NCI-H2081 treated with DMSO at 0.1 percent for 48 hours (cell line): Measurements from ENCODE around the gene ABL2.
"Not testable (repeated sequence)": the region's sequence is repeated elsewhere in the genome, so short reads cannot be mapped to it uniquely, and the experiment has no call there.

Experiments used
- DNase-seq: peaks from one replicate; lab custom pipeline; 2025; lab: John Stamatoyannopoulos, UW

The ABL2 gene

DNA sequence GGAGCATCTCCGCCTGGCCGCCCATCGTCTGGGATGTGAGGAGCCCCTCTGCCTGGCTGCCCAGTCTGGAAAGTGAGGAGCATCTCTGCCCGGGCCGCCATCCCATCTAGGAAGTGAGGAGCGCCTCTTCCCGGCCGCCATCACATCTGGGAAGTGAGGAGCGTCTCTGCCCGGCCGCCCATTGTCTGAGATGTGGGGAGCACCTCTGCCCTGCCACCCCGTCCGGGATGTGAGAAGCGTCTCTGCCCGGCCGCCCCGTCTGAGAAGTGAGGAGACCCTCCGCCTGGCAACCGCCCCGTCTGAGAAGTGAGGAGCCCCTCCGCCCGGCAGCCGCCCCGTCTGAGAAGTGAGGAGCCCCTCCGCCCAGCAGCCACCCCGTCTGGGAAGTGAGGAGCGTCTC, 94.3 kb downstream of the ABL2 start:
- not testable (repeated sequence) for DNase-seq

DNA sequence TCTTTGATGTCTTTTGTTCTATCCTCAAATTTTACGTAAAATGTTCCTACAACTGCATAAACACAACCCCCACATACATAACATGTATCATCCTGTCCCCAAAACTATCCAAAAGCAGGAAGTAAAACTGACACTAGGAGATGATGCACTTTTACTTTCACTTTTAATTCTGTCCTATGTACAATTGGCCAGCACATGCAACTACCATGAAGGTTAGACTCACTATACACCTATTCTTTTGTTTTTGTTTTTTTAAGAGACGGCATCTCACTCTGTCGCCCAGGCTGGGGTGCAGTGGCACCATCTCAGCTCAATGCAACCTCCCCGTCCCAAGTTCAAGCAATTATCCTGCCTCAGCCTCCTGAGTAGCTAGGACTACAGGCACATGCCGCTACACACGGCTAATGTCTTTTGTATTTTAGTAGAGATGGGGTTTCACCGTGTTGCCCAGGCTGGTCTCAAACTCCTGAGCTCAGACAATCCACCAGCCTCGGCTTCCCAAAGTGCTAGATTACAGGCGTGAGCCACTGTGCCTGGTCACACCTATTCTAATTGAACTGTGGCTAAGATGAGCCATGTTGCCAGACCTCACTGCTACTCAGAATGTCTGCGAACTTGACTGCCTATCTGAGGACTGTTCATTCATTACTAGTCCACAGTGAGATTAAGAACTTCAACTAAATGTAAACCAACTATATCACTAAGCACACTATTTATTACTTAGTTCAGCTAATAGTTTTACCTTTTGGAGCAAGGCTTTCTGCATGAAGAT, 99.6 kb downstream of the ABL2 start:
- no peak for DNase-seq

DNA sequence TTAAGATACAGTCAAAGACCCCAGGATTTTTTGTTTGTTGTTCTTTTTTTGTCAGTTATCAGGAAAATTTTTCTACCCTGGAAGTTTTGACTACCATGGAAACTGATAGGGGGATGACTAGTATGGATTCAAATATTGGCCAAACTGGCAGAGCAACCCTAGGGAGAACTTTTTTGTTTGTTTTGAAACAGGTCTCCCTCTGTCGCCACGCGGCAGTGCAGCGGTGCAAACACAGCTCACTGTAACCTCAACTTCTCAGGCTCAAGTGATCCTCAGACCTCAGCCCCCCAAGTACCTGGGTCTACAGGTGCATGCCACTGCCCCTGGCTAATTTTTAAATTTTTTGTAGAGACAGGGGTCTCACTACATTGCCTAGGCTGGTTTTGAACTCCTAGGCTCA, 101.0 kb downstream of the ABL2 start:
- DNase-seq = no peak

DNA sequence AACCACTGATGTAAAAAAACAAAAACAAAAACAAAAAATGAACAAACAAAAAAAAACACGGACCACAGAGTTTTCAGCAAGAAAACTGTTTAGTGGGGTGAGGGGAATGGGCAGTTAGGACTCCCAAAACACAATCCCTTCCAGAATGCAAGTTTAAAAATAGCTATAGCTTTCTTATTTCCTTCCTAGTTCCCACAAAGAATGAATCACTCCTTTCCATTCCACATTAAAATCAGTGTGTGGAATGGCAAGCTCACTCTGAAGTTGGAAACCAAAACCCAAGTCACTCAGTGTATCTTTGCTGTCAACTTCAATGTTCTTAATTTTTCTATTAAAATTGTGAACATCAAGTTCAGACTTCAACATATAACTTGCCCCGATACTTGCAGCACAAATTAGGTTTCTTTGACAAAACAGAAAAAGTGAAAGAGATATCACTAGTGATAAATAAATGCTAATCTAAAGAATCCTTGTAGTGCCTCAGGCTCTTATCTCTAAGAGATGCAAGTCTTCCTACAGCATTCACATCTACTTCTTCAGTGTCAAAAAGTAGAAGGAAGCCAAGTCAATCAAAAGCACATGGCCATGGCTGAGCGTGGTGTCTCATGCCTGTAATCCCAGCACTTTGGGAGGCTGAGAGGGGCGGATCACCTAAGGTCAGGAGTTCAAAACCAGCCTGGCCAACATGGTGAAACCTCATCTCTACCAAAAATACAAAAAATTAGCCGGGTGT, 102.1 kb downstream of the ABL2 start:
- no peak for DNase-seq

DNA sequence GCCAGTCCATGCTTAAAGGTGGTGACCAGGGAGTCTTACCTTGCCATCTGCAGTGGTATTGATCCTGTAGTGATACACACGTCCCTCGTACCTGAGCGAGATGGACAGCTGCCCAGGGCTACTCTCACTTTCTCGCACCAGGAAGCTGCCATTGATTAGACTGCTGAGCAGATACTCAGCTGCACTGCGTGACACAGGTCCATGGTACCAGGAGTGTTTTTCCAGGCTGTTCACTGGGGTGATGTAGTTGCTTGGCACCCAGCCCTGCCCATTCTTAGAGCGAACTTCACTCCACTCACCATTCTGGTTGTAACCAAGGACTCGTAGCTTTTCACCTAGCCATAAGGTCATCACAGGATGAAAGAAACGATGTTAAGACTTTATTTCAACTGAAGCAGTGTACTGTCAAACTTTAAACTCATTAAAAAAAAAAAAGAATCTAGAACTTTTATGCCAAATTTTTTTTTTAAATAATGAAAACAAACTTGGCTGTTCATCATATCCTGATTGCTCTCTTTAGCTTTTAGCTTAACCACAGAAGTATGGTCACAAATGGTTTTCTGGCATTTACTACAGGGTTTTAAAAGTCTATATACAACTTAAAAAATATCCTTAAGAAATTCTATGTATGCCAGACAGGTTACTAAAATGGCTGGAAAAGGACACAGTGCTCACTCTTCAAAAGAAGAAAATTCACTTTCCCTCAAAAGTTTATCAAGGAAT, 103.0 kb downstream of the ABL2 start:
- DNase-seq = no peak

DNA sequence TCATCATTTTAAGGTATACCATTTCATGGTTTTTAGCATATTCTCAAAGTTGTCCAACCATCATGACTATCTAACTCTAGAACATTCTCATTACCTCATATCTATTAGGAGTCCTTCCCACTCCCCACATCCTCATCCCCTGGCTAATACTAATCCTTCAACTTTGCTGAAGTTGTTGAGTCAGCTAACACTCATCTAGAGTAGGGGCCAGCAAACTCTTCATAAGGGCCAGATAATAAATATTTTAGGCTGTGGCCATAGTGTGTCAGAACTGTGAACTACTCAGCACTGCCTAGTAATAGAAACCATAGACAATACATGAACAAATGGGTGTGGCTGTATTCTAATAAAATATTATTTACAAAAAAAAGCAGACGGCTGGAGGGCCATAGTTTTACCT, 104.6 kb downstream of the ABL2 start:
- DNase-seq = no peak

DNA sequence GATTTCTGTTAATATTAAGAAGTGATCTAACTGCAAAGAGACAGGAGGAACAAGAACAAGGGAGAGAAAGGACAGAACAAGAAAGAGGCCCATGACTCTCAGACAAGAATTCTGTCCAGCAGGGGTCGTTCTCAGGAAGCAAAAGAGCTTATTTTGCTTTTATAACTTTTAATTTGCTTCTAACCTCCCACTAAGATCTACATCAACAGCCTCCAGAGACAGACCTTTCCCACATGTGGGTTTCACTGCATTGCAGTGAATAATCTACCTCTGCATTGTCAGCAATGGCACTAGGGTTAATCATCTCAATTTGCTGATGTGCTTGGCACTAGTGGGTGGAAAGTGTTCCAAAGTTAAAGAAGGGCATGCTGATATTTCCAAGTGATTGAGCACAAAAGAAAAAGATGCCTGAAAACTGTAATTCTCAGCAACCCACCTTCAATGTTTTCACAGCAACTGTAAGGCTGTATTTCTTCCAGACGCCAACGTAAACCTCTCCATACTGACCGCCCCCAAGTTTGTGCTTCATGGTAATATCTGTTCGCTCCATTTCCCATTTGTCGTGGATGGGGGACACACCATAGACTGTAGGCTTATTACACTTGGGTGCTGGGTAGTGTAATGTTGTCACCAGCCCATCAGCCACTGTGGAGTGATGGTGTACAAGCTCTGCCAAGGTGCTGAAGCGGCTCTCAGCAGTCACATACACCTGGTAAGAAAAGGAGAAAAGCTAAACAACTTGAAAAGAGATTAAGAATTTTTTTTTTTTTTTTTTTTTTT, 108.1 kb downstream of the ABL2 start:
- no peak for DNase-seq

DNA sequence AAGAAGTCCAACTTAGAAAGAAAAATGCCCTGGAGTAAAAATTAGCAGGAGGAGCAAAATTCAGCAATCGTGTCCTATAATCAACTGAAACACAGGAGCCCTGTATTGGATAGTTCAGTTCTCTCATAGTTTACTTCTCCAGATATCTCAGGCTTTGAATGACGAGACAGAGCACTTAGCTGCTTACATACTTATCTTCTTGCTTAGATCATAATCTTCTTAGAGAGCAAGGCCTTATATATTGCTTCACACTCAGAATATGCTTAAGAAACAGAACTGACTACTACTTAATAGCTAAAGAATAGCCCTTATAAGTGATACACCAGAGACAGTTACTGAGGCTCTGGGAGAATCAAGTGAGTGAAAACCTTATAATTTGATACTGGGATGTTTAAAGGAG, 108.7 kb downstream of the ABL2 start:
- DNase-seq = no peak

DNA sequence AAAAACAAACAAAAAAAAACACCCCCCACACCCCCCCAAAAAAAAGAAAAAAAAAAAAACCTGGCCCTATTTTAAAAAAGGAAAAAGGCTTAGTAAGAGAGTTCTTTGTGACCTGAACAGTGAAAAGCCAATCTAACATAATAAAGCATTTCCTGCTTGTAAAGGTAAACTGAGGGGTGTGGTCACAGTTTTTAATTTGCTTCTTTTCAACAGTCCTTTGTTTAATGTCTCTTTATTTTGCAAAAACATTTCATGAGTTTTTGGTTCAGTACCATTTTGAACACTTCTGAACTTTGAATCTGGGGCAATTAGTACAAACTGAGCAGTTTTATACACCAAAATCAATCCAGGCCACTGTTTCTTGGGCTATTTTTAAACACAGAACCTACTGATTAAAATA, 110.0 kb downstream of the ABL2 start:
- DNase-seq = no peak

DNA sequence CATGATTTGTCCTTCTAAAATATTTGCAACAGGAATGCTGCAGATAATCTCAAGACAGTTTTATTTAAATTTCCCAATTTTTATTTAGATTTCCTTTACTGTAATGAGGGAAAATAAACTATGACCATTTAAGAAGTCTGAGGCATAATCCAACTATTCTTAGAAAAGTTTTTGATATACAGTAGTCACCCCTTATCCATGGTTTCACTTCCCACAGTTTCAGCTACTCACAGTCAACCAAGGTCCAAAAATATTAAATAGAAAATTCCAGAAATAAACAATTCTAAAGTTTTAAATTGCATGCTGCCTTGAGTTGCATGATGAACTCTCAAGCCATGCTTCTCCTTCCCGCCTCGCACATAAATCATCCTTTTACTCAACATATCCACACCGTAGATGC, 114.3 kb downstream of the ABL2 start:
- no peak for DNase-seq

DNA sequence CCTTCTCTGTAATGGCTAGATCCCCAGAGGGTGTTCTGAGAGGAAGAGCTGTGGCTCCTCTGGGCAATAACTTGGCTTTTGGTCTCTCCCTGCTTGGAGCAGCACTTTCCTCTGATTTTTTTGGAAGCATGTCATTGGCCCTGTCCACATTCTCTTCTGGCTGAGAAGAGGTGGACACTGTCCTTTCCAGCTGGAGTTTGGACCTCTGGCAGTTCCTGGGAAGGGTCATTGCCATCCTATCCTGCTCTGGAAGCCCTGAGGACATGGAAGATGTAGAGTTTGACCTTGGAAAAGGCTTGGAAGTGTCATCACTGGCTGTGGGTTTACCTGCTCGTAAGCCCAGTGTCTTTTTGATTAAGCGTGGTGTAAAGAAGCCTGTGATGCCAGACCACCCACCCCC, 120.8 kb downstream of the ABL2 start:
- DNase-seq = no peak

DNA sequence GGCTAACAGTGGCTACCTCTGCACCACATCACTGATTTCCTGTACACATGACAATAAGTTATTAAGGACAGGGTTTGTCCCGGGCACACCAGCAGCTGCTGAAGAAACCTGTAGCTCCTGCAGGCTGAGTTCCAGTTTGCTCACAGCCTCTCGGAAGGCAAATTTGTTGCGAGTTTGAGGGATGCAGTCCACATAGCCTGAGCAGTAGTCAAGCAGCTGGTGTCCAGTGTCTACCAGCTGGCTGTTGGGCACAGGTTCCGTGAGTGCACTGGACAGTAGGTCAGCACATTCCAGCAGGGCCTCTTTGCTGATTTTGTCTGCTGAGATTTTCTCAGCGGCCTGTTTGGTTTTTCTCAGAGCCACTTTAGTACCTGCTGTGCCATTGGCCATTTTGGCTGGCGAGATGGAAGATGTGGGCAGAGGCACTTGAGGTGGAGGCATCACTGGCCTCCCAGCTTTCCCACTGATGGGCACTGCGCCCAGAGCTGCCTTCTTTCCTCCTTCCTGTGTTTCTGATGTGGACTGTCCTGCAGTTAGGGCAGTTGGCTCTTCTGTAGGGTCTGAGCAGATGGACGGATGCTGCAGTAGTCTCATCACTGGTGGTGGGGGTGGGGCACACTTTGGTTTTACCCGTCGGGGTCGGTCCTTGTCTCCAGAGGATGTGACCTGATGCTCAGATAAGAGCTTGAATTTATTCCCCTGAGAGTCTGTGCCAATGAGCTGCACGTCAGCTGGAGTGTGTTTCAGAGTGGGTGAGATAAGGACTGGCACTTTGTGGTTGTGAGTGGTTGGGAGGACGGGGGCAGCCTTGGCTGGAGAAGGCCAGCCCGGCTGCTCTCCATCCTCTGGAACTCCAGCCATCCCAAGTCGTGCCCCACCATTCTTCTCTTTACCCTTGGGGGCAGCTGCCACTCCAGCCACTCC, 121.5 kb downstream of the ABL2 start:
- DNase-seq = no peak

DNA sequence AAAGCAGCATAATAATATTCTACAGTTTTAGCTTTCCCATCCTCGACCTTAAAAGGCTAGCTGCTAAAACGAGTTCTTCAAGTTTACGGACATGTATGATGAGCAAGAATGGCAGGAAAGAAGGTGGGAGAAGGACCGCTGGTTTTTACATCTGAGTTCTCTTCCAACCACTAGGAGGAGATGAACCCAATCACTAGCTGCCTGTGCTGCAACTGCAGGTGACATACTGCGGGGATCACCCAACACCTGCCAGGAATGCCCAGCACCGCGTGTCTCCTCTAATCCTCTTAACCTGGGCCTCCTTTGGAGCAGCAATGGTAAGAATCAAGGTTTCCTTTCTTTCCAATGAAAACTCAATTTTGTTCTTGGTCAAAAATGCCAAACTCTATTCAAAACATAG, 124.1 kb downstream of the ABL2 start:
- DNase-seq = no peak

DNA sequence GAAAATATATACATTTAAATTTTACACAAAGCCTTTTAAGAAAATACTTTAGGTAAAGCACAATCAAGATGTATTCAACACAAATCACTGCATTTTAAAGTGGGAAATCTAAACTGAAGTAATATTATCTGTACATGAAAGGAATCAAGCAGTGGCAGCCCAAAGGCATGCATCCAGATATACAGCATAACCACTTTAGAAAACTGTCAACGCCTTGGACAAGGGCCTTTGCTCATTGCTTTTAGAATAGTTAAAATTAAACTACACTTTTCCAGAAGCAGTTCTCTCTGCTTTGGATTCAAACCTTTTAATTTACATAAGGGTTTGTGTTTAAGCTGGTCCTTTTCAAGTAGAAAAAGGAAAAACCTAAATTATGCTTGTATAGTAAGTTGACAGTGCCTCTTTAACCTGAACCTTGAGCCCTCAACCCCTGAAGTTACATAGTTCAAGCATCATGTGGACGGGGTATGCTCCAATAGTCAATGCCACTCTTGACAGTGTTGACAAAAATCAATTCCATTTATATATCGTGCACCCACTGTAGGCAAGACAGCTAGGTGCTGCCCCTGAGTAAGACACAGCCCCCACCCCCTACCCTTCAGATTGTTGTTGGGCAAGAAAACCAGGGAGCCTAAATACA, 124.7 kb downstream of the ABL2 start:
- DNase-seq = no peak

DNA sequence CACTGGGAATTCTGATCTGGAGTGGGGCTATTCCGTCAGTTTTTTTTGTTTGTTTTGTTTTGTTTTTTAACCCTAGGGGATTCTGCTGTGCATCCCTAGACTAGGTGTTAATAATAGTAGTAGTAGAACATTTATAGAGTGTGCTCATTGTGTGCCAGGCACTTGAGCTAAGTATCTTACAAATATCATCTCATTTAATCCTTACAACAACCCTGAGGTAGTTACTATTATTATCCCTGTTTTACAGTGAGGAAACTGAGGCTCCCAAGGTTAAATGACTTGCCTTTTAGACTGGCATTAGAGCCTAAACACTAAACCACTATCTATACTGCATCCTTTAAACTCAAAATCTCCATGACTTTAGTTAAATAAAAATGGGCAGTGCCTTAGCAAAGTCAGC, 125.5 kb downstream of the ABL2 start:
- DNase-seq = no peak

DNA sequence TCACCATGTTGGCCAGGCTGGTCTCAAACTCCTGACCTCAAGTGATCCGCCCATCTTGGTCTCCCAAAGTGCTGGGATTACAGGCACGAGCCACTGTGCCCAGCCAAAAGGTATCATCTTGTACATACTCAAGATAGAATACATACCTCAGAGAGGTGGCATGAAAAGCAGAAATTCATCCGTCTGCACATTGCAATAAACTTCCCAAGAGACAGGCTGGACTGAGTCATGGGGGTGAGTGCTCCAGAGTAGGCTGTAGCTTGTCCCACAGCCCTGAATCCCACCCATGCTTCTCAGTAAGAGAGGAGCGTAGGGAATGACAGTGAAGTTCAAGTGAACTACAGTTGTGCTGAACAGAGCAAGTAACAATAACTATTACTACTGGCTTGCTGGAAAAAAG, 127.9 kb downstream of the ABL2 start:
- DNase-seq = no peak

DNA sequence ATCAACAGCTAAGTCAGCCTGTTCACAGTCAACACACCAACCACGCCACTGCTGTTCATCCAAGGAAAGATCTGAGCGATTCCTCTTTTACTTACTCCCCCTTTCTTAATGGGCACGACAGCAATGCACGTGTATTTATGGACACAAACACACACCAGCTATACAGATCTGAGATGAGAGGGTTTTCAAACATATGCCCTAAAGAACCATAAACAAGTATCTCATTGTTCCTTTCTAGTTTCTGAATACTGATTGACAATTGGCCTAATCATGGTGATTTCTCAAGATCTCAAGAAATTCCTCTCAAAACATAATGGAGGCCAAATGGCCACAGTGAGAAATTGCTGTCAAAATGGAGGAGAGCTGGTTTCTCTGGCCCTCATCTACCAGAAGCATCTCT, 129.6 kb downstream of the ABL2 start:
- no peak for DNase-seq

DNA sequence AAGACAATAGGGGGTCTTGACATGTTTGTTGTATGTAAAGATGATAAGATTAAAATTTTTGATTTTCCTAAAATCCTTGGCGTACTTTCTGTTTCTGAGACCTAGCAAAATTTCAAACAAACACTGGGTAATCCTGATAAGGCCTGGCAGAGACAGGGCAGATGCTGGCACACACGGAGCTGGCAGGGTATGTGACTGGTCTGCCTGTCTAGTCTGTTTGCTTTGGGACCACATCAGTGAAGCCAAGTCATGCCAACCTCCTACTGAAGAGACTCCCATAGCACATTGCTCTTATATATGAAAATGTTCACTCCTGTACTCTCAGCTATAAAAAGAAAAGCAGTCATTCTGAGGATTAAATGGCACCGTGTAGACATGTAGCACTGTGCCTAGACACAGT, 133.6 kb downstream of the ABL2 start:
- no peak for DNase-seq

DNA sequence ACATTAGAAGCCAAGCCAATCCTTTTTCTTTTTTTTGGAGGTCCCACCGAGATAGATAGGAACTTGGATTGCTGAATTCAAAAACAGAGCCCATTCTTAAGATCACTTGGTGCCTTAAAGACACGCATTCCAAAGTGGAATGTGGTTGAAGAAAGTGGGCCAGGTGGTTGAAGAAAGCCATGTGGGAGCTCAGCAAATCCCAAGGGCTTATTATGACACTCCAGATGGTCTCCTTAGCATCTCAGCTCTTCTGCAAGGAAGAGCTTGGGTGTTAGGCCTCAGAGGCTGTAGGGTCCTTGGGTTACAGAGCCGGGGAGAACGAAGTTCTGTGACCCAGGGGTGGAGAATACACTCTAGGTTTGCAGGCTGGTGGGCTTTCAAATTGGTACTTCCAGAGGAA, 134.1 kb downstream of the ABL2 start:
- DNase-seq = no peak

DNA sequence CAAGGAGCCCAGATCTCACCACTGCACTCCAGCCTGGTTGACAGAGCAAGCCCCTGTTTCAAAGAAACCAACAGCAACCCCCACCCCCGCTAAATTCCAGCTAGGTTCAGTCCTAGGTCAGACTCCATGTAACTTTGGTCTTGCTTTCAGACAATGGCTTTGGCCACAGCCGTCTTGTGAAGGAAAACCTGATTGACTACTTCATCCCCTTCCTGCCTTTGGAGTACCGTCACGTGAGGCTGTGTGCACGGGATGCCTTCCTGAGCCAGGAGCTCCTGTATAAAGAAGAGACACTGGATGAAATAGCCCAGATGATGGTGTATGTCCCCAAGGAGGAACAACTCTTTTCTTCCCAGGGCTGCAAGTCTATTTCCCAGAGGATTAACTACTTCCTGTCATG, 134.7 kb downstream of the ABL2 start:
- DNase-seq = no peak
